UCSD-AML1 (cell line): ENCODE data around the gene SNTA1.
"Not testable (repeated sequence)": the region's sequence is repeated elsewhere in the genome, so short reads cannot be mapped to it uniquely, and the experiment has no call there.

Experiments used
- DNase-seq: peaks from one replicate; lab custom pipeline; 2025; ENCODE audit not compliant: unreplicated experiment; lab: John Stamatoyannopoulos, UW

The SNTA1 gene

DNA sequence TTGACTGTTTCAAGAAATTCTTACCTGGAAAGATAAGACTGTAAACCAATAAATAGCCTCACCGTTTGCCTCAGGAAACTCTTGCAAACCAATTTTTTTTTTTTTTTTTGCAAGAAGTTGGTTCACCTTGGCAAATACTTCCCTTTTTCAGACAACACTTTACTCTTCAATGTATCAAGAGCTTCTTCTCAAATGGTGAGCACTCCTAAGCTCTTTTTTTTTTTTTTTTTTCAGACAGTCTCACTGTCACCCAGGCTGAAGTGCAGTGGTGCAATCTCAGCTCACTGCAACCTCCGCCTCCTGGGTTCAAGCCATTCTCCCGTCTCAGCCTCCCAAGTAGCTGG is 22.7 kb upstream of the SNTA1 start:
- DNase-seq: no peak

- DNase-seq: no peak
Measured at GRCh38 chr20:33465481-33466302, 22.1 kb upstream of the SNTA1 start.

DNA sequence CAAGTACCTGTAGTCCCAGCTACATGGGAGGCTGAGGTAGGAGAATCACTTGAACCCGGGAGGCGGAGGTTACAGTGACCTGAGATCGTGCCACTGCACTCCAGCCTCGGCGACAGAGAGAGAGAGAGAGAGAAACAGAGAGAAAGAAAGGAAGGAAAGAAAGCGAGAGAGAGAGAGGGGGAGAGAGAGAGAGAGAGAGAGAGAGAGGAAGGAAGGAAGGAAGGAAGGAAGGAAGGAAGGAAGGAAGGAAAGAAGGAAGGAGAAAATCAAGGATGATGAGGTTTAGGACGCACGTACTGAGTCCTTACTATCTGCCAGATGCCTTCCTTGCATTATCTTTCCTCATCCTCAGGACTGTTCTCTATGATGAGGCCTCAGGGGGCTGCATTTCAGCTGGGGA is 21.2 kb upstream of the SNTA1 start:
- not testable (repeated sequence) for DNase-seq

DNA sequence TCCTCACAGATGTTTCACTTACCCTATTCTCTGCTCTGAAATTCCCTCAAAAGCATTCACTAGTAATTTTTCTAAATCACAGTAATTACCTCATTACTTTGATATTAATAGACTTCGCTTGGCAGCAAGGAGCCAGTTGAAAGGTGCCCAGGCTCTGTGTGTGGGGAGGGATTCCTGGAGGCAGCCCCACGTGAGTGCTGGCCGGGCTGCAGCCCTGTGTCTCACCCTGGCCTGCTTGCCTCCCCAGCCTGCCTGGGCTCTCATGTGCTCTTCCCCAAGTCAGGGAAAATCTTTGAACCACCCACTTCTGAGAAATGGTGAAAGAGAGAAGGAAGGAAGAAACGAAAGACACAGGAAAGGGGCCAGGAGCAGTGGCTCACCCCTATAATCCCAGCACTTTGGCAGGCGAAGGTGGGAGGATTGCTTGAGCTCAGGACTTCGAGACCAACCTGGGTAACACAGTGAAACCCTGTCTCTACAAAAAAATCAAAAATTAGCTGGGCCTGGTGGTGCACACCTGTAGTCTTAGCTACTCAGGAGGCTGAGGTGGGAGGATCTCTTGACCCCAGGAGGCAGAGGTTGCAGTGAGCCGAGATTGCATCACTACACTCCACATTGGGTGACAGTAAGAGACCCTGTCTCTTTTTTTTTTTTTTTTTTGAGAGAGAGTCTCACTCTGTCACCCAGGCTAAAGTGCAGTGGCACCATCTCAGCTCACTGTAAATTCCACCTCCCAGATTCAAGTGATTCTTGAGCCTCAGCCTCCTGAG is 20.0 kb upstream of the SNTA1 start:
- DNase-seq: no peak

DNA sequence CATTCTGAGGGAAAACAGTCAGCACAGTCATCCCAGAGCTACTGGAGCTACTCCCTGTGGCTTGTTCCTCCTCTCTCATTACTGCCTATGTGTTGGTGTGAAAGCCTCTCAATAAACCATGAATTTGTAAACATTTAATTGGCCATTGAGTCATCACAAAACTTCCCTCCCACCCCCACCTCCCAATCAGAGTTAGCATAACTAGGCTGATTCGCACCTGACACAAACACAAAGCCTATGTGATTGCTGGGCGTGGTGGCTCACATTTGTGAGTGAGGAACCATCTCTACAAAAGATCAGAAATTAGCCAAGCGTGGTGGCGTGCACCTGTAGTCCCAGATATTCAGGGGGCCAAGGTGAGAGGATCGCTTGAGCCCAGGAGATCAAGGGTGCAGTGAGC is 17.1 kb upstream of the SNTA1 start:
- DNase-seq: no peak

GRCh38 chr20:33459599-33459998 is 16.0 kb upstream of the SNTA1 start:
- DNase-seq: no peak

DNA sequence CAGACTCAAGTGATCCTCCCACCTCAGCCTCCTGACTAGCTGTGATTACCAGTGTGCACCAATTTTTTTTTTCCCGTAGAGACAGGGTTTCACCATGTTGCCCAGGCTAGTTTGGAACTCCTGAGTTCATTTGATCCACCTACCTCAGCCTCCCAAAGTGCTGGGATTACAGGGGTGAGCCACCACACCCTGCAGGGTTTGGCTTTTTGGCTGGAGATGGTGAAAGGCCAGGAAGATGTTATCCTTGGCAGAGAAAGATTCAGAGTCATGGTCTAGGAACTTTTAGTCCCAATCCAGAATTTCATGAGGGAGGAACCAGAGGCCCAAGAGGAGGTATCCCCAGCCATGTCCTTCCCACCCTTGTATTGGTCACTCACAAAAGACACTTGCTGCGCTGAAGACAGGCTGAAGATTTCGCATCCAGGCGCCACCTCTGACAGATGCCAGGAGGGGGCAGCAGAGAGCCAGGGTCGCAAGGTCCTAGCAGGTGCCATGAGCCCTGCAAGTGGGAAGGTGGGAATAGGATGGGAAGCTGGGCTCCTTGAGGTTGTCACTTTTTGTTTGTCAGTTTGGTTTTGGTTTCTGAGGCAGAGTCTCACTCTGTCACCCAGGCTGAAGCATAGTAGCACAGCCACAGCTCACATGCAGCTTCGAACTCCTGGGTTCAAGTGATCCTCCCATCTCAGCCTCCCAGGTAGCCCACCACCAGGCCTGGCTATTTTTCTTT is 13.5 kb upstream of the SNTA1 start:
- DNase-seq: peak; percentile 78

DNA sequence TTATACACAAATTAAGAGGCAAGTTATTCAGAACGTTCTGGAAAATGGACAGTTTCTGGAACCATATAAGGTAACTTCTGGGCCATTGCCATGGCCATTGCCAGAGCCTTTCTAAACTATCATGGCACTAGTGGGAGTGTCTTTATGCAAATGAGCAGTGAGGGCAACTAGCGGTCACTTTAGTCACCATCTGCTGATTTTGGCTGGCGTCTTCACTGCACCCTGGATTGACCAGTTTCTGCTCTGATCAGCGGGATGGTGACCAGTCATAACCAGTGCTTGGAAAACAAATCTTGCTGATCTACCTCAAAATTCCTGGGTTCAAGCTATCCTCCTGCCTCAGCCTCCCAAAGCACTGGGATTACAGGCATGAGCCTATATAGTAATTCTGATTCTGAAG is 7.3 kb upstream of the SNTA1 start:
- DNase-seq: no peak

DNA sequence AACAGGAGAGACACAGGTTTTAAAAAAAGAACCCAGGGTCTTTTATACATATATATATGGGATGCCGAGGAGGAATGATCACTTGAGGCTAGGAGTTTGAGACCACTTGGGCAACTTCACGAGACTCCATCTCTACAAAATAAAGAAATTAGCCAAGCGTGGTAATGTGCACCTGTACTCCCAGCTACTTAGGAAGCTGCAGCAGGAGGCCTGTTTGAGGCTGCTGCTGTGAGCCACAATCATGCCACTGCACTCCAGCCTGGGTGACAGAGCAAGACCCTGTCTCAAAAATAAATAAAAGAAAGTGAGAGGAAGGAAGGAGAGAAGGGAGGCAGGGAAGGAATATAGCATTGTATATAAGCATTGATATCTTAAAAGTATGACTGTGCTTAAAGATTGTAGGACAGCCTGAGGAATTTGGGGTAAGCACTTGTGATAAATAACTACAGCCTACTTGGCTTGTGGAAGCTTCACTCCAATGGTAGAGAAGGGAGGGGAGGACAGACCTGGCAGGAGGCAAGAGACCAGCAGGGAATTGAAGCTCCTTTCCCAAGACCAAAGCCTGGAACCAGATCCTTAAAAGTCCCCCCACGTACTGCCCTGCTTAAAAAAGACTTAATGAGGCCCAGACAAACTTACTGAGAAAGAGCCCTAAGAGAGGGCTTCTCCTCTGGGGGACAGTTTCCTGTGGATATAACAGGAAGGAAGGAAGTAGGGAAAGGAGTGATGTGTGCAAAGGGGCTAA is 2.5 kb upstream of the SNTA1 start:
- DNase-seq: no peak

- no peak for DNase-seq
Measured at GRCh38 chr20:33444797-33445560, 1.4 kb upstream of the SNTA1 start.

DNA sequence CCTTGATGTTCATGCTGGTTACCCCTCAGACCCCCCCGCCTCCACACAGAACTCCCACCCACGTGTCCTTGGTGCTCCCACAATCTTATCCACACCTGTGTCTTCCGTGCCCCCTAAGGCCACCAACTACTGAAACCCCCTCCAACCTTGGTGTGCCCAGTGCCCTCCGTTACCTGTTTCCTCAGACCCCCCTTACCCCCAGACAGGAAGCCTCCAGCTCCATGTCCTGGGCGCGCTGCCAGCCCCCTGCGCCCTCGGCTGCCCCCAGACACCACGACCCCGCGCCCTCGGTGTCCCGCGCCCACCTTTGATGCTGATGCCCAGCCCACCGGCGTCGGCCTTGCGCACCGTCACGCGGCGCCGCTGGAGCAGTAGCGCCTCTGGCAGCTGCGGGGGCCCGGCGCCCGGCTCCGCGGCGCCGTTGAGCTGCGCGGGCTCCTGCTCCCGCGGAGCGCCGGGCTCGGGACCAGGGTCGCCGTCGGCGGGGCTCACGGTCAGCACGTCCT is 504 bp downstream of the SNTA1 start:
- no peak for DNase-seq

DNA sequence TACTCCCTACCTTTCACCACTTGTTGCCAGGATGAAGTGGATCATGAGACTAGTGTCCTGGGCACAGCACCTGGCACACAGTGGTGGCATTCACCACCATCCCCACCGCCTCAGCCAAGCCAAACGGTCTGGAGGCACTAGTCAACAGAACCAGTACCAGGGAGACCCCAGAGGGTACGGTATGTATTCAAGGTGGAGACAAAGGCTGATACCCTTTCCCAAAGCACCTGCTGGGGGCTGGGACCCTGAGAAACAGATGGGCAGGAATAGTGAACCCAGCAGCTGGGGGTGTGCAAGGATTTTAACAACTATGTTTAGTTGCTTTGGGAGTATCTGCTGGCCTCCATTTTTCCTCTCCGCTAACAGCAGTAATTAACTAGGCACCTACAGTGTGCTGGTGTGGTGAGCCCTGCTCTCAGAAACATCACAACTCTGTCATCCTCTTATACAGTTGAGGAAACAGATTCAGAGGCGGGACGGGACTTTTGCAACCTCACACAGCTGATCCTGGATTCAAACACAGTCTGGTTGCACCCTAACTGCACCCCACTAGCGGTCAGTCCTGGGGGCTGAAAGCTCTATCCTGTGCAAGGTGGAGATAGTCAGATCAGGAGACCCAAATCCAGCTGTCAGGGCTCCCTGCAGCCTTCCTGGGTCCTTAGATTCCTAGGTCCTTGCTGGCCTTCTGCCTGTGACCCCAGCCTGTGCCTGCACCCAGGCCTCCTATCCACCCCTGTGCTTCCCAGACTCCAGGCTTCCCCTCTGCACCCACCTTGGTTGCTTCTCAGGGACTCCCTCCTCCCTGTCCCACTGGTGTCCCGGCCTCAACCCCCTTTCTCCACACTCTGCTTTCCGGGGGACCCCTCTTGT is 1.2 kb downstream of the SNTA1 start:
- no peak for DNase-seq

- no peak for DNase-seq
Measured at GRCh38 chr20:33441142-33441955, 2.2 kb downstream of the SNTA1 start.

DNA sequence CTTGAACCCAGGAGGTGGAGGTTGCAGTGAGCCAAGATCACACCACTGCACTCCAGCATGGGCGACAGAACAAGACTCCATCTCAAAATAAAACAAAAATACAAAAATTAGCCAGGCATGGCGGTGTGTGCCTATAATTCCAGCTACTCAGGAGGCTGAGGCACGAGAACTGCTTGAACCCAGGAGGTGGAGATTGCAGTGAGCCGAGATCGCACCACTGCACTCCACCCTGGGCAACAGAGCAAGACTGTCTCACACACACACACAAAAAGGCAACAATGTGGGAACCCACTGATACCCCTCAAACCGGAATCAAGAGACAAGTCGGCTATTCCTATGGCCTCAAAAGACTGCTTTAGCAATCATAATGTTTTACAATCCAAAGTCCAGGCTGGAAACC is 3.0 kb downstream of the SNTA1 start:
- DNase-seq: not testable (repeated sequence)

- DNase-seq: no peak
Measured at GRCh38 chr20:33438481-33438880, 5.1 kb downstream of the SNTA1 start.

- DNase-seq: no peak
Measured at GRCh38 chr20:33437141-33437911, 6.2 kb downstream of the SNTA1 start.

DNA sequence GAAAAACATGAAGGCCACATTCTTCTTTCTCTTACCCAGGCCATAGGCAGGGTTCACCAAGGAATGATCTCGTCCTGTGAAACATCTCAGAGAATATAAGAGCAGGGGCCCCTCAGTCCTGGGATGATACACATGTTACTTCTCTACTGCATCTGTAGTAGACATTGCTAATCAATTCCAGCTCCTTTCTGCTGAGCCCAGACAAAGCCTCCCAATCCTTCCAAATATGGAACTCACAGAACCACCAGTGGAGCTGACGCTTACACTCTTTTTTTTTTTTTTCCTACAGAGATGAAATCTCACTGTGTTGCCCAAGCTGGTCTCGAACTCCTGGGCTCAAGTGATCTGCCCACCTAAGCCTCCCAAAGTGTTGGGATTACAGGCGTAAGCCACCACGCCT is 9.1 kb downstream of the SNTA1 start:
- DNase-seq: no peak
